Thyroid gland (tissue), 4 donors: ENCODE measurements around the gene GADL1.

Source experiments
- CTCF ChIP-seq, 6 experiments: fragments of 200-600 bp in 3 of 6; fragments of 450-650 bp in 3 of 6; sonication (generic) in 3 of 6; IDR thresholded peaks; one replicate each; pipeline ENCODE4 v1.5.1; 2016 to 2019; ENCODE audit warnings: antibody characterized with exemption in 6 of 6, mild to moderate bottlenecking in 2 of 6, inconsistent platforms in 1 of 6, moderate library complexity in 1 of 6
- POLR2A ChIP-seq, 2 donors: fragments of 450-650 bp; IDR thresholded peaks; one replicate each; pipeline ENCODE4 v1.6.1; 2017; ENCODE audit warnings: antibody characterized with exemption in 2 of 2, mild to moderate bottlenecking in 2 of 2, moderate library complexity in 1 of 2

GRCh38 chr3:30733209-30733608, 161.3 kb downstream of the GADL1 start:
- TF ChIP-seq CTCF (IDR thresholded peaks at IDR 0.05) (no peak), POLR2A (IDR thresholded peaks at IDR 0.05) (no peak)
